ENCODE measurements around the gene CYSTM1.
A peak's percentile ranks its signal among the peaks of the same experiment; 100 is the strongest.

CYSTM1 gene

DNA sequence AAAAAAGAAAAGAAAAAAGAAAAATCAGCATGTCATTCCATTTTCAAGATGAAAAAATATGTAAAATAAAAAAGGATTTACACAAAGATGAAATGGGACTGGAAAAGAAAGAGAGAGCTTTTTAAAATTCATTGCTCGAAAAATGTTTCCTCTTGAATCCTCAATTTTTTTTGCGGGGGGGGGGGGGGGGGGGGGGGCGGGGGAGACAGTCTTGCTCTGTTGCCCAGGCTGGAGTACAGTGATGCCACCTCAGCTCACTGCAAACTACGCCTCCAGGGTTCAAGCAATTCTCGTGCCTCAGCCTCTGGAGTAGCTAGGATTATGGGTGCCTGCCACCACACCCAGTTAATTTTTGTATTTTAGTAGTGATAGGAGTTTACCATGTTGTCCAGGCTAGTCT is 111.4 kb downstream of the CYSTM1 start:
- ChIA-PET POLR2A (interaction anchor here (0.7 to 1.9 kb wide), 4 partner anchors 9 to 112 kb away, joined by 3 to 6 read pairs (median 5); partner anchors contain the start of genes HBEGF and PFDN1), CTCF (interaction anchor here (0.9 kb wide), 1 partner anchor 42 kb away, joined by 3 read pairs; no protein-coding TSS in a partner anchor)
- Histone ChIP-seq H3K4me3 (ENCODE audit: low read depth, low read length) (no peak overlapping the region), H3K27ac (ENCODE audit: extremely low read depth, low read depth, low read length) (no peak overlapping the region), H3K4me1 (ENCODE audit: control insufficient read depth, insufficient read depth, low read length) (0 out of 2 replicates have a peak, but pooled peaks cover 2% of the 10 kb centered on the region), H3K36me3 (ENCODE audit: control insufficient read depth in 2 of 2, insufficient read depth in 1 of 2, low read length in 2 of 2) (no peaks in the 10 kb centered on the region; a peak in 1 of 3 replicates), H3K9me3 (ENCODE audit: control insufficient read depth, insufficient read depth, low read depth, low read length) (no peaks in the 10 kb centered on the region)
- TF ChIP-seq ZNF571 (tag by site-specific recombination; IDR thresholded peaks at IDR 0.05): no peak
- no peak for TF ChIP-seq ZNF529 (tag by site-specific recombination; IDR thresholded peaks at IDR 0.05; ENCODE audit: insufficient replicate concordance)
- no peak for TF ChIP-seq HOXC10 (CRISPR knock-in tag; IDR thresholded peaks at IDR 0.05)
- TF ChIP-seq ZNF670 (tag by site-specific recombination; IDR thresholded peaks at IDR 0.05; ENCODE audit: low read depth): no peak
- TF ChIP-seq, protein P1, sequence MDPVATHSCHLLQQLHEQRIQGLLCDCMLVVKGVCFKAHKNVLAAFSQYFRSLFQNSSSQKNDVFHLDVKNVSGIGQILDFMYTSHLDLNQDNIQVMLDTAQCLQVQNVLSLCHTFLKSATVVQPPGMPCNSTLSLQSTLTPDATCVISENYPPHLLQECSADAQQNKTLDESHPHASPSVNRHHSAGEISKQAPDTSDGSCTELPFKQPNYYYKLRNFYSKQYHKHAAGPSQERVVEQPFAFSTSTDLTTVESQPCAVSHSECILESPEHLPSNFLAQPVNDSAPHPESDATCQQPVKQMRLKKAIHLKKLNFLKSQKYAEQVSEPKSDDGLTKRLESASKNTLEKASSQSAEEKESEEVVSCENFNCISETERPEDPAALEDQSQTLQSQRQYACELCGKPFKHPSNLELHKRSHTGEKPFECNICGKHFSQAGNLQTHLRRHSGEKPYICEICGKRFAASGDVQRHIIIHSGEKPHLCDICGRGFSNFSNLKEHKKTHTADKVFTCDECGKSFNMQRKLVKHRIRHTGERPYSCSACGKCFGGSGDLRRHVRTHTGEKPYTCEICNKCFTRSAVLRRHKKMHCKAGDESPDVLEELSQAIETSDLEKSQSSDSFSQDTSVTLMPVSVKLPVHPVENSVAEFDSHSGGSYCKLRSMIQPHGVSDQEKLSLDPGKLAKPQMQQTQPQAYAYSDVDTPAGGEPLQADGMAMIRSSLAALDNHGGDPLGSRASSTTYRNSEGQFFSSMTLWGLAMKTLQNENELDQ (tag by site-specific recombination; IDR thresholded peaks at IDR 0.05; ENCODE audit: low read depth): no peak
- no peak for TF ChIP-seq ZNF707 (tag by site-specific recombination; IDR thresholded peaks at IDR 0.05)
- TF ChIP-seq ZNF169 (tag by site-specific recombination; IDR thresholded peaks at IDR 0.05): no peak
- TF ChIP-seq ZNF132 (tag by site-specific recombination; IDR thresholded peaks at IDR 0.05; ENCODE audit: borderline replicate concordance): no peak
- no peak for TF ChIP-seq ZNF24 (tag by site-specific recombination; IDR thresholded peaks at IDR 0.05)
- no peak for TF ChIP-seq ZBTB7A (tag by site-specific recombination; IDR thresholded peaks at IDR 0.05; ENCODE audit: low read depth)

DNA sequence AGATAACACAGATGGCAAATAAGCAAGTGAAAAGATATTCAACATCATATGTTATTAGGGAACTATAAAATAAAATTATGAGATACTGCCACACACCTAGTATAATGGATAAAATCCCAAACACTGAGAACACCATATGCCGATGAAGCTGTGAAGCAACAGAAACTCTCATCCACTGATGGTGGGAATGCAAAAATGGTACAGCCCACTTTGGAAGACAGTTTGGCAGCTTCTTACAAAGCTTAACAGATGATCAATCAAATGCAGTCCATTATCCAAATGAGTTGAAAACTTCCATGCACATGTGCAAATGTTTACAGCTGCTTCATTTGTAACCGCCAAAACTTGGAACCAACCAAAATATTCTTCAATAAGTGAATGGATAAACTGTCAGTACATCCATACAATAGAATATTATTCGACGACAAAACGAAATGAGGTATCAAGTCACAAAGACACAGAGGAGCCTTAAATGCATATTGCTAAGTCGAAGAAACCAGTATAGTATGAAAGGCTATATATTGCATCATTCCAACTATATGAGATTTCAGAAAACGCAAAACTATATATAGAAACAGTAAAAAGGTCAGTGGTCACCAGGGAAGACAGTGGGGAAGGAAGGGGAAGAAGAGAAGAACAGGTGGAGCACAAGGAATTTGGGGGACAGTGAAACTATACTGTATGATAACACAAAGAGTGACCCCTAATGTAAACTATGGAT is 113.0 kb downstream of the CYSTM1 start:
- TF ChIP-seq, protein P2, sequence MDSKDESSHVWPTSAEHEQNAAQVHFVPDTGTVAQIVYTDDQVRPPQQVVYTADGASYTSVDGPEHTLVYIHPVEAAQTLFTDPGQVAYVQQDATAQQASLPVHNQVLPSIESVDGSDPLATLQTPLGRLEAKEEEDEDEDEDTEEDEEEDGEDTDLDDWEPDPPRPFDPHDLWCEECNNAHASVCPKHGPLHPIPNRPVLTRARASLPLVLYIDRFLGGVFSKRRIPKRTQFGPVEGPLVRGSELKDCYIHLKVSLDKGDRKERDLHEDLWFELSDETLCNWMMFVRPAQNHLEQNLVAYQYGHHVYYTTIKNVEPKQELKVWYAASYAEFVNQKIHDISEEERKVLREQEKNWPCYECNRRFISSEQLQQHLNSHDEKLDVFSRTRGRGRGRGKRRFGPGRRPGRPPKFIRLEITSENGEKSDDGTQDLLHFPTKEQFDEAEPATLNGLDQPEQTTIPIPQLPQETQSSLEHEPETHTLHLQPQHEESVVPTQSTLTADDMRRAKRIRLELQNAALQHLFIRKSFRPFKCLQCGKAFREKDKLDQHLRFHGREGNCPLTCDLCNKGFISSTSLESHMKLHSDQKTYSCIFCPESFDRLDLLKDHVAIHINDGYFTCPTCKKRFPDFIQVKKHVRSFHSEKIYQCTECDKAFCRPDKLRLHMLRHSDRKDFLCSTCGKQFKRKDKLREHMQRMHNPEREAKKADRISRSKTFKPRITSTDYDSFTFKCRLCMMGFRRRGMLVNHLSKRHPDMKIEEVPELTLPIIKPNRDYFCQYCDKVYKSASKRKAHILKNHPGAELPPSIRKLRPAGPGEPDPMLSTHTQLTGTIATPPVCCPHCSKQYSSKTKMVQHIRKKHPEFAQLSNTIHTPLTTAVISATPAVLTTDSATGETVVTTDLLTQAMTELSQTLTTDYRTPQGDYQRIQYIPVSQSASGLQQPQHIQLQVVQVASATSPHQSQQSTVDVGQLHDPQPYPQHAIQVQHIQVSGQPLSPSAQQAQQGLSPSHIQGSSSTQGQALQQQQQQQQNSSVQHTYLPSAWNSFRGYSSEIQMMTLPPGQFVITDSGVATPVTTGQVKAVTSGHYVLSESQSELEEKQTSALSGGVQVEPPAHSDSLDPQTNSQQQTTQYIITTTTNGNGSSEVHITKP (tag by site-specific recombination; IDR thresholded peaks at IDR 0.05): peak; percentile 88
- no peak for TF ChIP-seq ZNF664 (tag by site-specific recombination; IDR thresholded peaks at IDR 0.05)
- Histone ChIP-seq H3K27ac (ENCODE audit: extremely low read depth, low read depth, low read length) (no peak overlapping the region), H3K36me3 (ENCODE audit: control insufficient read depth in 2 of 2, insufficient read depth in 1 of 2, low read length in 2 of 2) (no peaks in the 10 kb centered on the region; a peak in 1 of 3 replicates), H3K4me3 (ENCODE audit: low read depth, low read length) (no peak overlapping the region), H3K4me1 (ENCODE audit: control insufficient read depth, insufficient read depth, low read length) (peaks cover 5% of the 10 kb centered on the region), H3K9me3 (ENCODE audit: control insufficient read depth, insufficient read depth, low read depth, low read length) (no peaks in the 10 kb centered on the region)
- CTCF ChIA-PET: interaction anchor here (0.7 to 1.9 kb wide), 4 partner anchors 47 to 64 kb away, joined by 3 to 6 read pairs (median 5); no protein-coding TSS in a partner anchor
- POLR2A ChIA-PET: interaction anchor here (1.9 kb wide), 1 partner anchor 58 kb away, joined by 6 read pairs; the partner anchor contains the start of gene HBEGF

DNA sequence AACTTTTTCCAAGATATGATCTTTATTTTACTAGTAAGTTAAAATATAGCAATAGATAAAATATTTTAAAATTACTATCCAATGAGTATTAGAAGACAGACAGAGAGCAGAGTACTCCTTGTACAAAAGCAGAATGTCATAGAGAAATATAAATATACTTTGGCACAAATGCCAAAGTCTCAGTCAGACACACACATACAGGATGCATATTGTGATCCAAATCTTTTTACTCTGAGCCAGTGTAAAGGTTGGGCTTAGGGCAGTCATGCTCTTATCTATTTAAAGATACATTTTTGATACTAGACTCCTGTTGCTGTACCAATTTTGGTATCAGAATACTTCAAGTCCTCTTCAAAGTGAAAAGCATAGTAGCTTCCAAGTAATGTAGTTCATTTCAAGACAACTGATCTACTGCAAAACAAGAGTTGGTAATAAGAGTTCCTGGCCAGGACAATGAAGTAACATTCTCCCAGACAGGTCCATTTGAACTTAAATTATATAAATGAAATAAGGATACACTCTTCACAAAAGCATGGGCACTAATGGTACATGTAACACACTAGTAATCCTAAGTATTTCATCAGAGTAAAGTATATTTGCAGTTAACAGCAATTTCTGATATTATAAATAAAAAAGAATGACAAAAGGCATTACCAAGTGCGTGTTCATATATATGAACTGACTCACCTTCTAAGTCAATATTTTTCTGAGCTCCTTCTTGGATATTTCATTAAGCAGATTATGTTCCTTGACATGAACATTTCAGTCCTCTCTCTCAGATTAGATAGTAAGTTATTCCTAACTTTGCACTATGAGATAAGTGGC is 117.4 kb downstream of the CYSTM1 start:
- H3K36me3 ChIP-seq (ENCODE audit: control insufficient read depth in 2 of 2, insufficient read depth in 1 of 2, low read length in 2 of 2): no peaks in the 10 kb centered on the region; a peak in 1 of 3 replicates
- H3K4me1 ChIP-seq (ENCODE audit: control insufficient read depth, insufficient read depth, low read length): peaks cover 35% of the 10 kb centered on the region
- ChIA-PET CTCF (interaction anchor here (0.6 to 1.8 kb wide), 6 partner anchors 30 to 60 kb away, joined by 3 to 6 read pairs (median 4); no protein-coding TSS in a partner anchor), POLR2A (interaction anchor here (0.9 to 1.5 kb wide), 2 partner anchors 53 to 54 kb away, joined by 3 to 11 read pairs; partner anchors contain the start of gene HBEGF)
- no peak overlapping the region for H3K27ac ChIP-seq (ENCODE audit: extremely low read depth, low read depth, low read length)
- no peak overlapping the region for H3K4me3 ChIP-seq (ENCODE audit: low read depth, low read length)
- TF ChIP-seq, protein P3, sequence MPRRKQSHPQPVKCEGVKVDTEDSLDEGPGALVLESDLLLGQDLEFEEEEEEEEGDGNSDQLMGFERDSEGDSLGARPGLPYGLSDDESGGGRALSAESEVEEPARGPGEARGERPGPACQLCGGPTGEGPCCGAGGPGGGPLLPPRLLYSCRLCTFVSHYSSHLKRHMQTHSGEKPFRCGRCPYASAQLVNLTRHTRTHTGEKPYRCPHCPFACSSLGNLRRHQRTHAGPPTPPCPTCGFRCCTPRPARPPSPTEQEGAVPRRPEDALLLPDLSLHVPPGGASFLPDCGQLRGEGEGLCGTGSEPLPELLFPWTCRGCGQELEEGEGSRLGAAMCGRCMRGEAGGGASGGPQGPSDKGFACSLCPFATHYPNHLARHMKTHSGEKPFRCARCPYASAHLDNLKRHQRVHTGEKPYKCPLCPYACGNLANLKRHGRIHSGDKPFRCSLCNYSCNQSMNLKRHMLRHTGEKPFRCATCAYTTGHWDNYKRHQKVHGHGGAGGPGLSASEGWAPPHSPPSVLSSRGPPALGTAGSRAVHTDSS (tag by site-specific recombination; IDR thresholded peaks at IDR 0.05): no peak
- TF ChIP-seq, protein P4, sequence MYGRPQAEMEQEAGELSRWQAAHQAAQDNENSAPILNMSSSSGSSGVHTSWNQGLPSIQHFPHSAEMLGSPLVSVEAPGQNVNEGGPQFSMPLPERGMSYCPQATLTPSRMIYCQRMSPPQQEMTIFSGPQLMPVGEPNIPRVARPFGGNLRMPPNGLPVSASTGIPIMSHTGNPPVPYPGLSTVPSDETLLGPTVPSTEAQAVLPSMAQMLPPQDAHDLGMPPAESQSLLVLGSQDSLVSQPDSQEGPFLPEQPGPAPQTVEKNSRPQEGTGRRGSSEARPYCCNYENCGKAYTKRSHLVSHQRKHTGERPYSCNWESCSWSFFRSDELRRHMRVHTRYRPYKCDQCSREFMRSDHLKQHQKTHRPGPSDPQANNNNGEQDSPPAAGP (tag by site-specific recombination; IDR thresholded peaks at IDR 0.05): no peak
- TF ChIP-seq FEZF1 (tag by site-specific recombination; IDR thresholded peaks at IDR 0.05): no peak
- TF ChIP-seq, protein P5, sequence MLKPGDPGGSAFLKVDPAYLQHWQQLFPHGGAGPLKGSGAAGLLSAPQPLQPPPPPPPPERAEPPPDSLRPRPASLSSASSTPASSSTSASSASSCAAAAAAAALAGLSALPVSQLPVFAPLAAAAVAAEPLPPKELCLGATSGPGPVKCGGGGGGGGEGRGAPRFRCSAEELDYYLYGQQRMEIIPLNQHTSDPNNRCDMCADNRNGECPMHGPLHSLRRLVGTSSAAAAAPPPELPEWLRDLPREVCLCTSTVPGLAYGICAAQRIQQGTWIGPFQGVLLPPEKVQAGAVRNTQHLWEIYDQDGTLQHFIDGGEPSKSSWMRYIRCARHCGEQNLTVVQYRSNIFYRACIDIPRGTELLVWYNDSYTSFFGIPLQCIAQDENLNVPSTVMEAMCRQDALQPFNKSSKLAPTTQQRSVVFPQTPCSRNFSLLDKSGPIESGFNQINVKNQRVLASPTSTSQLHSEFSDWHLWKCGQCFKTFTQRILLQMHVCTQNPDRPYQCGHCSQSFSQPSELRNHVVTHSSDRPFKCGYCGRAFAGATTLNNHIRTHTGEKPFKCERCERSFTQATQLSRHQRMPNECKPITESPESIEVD (tag by site-specific recombination; IDR thresholded peaks at IDR 0.05): peak; percentile 52
- no peak for TF ChIP-seq ZFP3 (tag by site-specific recombination; IDR thresholded peaks at IDR 0.05; ENCODE audit: low read depth)
- no peaks in the 10 kb centered on the region for H3K9me3 ChIP-seq (ENCODE audit: control insufficient read depth, insufficient read depth, low read depth, low read length)
